Measurements from ENCODE around the gene PERCC1.
A peak's percentile ranks its signal among the peaks of the same experiment; 100 is the strongest.

Gene PERCC1

DNA sequence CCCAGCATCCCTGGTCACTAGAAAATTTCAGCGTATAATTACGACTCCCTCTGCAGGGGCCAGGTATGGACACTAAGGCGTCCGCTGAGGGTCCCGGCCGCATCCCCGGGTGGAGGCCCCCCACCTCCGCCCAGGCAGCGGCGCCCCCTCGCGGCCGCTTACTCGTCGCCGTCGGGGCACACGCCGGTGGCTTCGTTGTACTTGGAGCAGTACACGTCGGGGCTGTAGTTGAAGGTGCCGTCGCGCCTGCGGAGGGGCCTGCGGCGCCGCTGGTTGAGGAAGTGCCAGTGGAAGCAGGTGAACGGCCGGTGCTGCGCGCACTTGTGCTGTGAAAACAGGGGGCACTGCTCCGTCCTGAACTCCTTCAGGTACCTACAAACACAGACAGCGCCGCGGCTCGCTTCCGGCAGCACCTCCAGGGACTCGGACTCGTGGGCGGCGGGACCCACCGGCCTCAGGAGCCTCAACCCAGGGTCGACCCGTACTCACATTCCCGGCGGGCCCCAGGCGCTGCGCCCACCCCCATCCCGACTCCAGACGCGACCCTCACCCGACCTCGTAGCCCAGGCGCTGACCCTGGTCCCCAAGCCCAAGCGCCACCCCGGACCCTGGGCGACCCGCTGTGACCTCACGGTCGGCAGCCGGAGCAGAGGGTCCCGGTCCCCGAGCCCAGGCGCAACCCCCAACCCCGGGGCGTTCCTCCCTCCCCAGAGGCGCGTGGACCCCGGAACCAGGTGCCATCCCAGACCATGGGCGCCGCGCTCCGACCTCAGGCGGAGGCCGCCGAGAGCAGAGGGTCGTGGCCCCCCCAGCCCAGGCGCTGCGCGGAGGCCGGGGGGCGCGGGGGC is 17.0 kb upstream of the PERCC1 start:
- H2AFZ ChIP-seq: peak overlapping the region; percentile 94
- no peak overlapping the region for H3K27ac ChIP-seq
- no peaks in the 10 kb centered on the region for H3K27me3 ChIP-seq (ENCODE audit: control insufficient read depth, insufficient read depth, low read length)
- H3K79me2 ChIP-seq: peaks cover 5% of the 10 kb centered on the region
- no peaks in the 10 kb centered on the region for H3K36me3 ChIP-seq (ENCODE audit: control insufficient read depth, insufficient read depth, low read length)
- no peaks in the 10 kb centered on the region for H3K9me3 ChIP-seq (ENCODE audit: control insufficient read depth, low read length)
- peak overlapping the region; percentile 87 for H3K4me2 ChIP-seq (ENCODE audit: low read length)
- H3K9ac ChIP-seq: peak overlapping the region; percentile 76
- peak overlapping the region; percentile 66 for H3K4me3 ChIP-seq (ENCODE audit: low read depth, low read length)
- peak; percentile 39 for TF ChIP-seq CTCF (IDR thresholded peaks at IDR 0.05)
- no peaks in the 10 kb centered on the region for H3K4me1 ChIP-seq

- peaks cover 2% of the 10 kb centered on the region for H3K79me2 ChIP-seq
- peak within 1 kb of the TSS; percentile 94 for H2AFZ ChIP-seq
- no peak for TF ChIP-seq CTCF (IDR thresholded peaks at IDR 0.05)
- peak within 1 kb of the TSS; percentile 76 for H3K9ac ChIP-seq
- H3K9me3 ChIP-seq (ENCODE audit: control insufficient read depth, low read length): no peaks in the 10 kb centered on the region
- no peaks in the 10 kb centered on the region for H3K27me3 ChIP-seq (ENCODE audit: control insufficient read depth, insufficient read depth, low read length)
- H3K4me1 ChIP-seq: peaks cover under 1% of the 10 kb centered on the region
- H3K27ac ChIP-seq: peak within 1 kb of the TSS; percentile 39
- no peaks in the 10 kb centered on the region for H3K36me3 ChIP-seq (ENCODE audit: control insufficient read depth, insufficient read depth, low read length)
- peak within 1 kb of the TSS; percentile 87 for H3K4me2 ChIP-seq (ENCODE audit: low read length)
- H3K4me3 ChIP-seq (ENCODE audit: low read depth, low read length): peak within 1 kb of the TSS; percentile 66
Observed at GRCh38 chr16:1414532-1415260, 16.2 kb upstream of the PERCC1 start, which contains the start of gene UNKL. Gene UNKL, minus strand, starts transcription at chr16:1414704. Its CDS starts 13 bp downstream, at chr16:1414691.

DNA sequence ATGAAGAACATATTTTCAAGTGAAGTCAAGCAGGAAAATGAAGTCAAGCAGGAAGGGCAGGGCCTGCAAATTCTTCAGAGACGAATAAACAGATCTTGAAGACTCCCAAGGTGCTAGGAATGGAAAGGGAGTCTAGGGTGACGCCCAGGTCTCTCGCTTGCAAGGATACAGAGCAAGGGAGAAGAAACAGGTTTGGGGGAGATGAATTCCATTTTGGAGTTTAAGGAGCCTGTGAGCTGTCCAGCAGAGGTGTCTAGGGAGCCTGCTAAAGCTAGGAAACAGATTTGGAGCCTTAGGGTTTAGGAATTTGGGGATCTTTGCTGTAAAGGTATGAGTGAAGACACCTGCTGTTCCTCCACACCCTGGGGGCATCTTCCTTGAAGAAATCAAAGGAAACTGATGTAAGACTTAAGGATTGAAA is 14.3 kb upstream of the PERCC1 start:
- H3K4me2 ChIP-seq (ENCODE audit: low read length): no peak overlapping the region
- H3K27ac ChIP-seq: no peak overlapping the region
- H3K9me3 ChIP-seq (ENCODE audit: control insufficient read depth, low read length): no peaks in the 10 kb centered on the region
- H3K36me3 ChIP-seq (ENCODE audit: control insufficient read depth, insufficient read depth, low read length): no peaks in the 10 kb centered on the region
- TF ChIP-seq CTCF (IDR thresholded peaks at IDR 0.05): no peak
- peaks cover 9% of the 10 kb centered on the region for H3K79me2 ChIP-seq
- no peaks in the 10 kb centered on the region for H3K27me3 ChIP-seq (ENCODE audit: control insufficient read depth, insufficient read depth, low read length)
- H3K4me3 ChIP-seq (ENCODE audit: low read depth, low read length): no peak overlapping the region
- no peak overlapping the region for H2AFZ ChIP-seq
- H3K4me1 ChIP-seq: peaks cover 7% of the 10 kb centered on the region
- no peak overlapping the region for H3K9ac ChIP-seq

DNA sequence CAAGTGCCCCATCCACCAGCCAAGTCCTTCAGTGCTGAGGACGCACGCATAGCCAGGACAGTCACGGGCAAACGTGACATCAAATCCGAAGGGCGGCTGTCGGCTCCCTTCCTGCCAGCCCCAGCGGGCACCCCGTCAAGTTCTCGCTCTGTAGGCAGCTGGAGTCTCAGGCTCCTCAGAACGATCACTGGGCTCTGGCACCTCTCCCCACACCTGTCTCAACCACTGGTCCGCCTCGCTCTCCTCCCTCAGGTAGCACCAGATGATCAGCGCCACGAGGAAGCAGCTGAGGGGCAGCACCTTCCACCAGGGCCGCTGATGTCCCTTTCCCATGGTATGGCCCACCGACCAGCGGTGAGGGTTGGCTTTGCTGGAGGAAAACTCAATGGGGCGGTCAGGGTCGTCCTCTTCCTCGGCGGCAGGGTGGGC is 10.8 kb upstream of the PERCC1 start:
- Histone ChIP-seq H3K27ac (peak overlapping the region; percentile 86), H3K4me1 (peaks cover 7% of the 10 kb centered on the region), H3K27me3 (ENCODE audit: control insufficient read depth, insufficient read depth, low read length) (no peaks in the 10 kb centered on the region), H3K9me3 (ENCODE audit: control insufficient read depth, low read length) (no peaks in the 10 kb centered on the region), H3K79me2 (peaks cover 7% of the 10 kb centered on the region), H2AFZ (peak overlapping the region; percentile 93), H3K9ac (peak overlapping the region; percentile 5), H3K4me3 (ENCODE audit: low read depth, low read length) (peak overlapping the region; percentile 96), H3K36me3 (ENCODE audit: control insufficient read depth, insufficient read depth, low read length) (no peaks in the 10 kb centered on the region), H3K4me2 (ENCODE audit: low read length) (peak overlapping the region; percentile 91)
- TF ChIP-seq CTCF (IDR thresholded peaks at IDR 0.05): no peak

Data from parathyroid adenoma (tissue), 2 donors.